GM12878 (cell line): ENCODE data around the gene C2orf68.
"Not testable (repeated sequence)": the region's sequence is repeated elsewhere in the genome, so short reads cannot be mapped to it uniquely, and the experiment has no call there.

Experiments
- ATF7 ChIP-seq: fragments of 450-650 bp; IDR thresholded peaks from 2 replicates; pipeline ENCODE4 v1.6.1; 2016; ENCODE audit warnings: low read depth, mild to moderate bottlenecking
- BCL11A ChIP-seq: IDR thresholded peaks from 2 replicates; pipeline ENCODE4 v1.6.1; 2011; ENCODE audit warnings: low read depth, low read length
- CREB1 ChIP-seq: IDR thresholded peaks from 2 replicates; pipeline ENCODE4 v1.6.1; 2012; ENCODE audit warnings: low read depth, mild to moderate bottlenecking, inconsistent platforms
- EZH2 ChIP-seq: IDR thresholded peaks from 2 replicates; pipeline ENCODE4 v1.6.1; 2012; ENCODE audit warnings: low read depth, mild to moderate bottlenecking, control low read depth, inconsistent platforms, low read length, borderline replicate concordance; ENCODE audit not compliant: control insufficient read depth
- JUNB ChIP-seq: IDR thresholded peaks from 2 replicates; pipeline ENCODE4 v1.6.1; 2016; ENCODE audit warnings: antibody characterized with exemption, mild to moderate bottlenecking
- KDM1A ChIP-seq: fragments of 200-600 bp; sonication (generic); IDR thresholded peaks from 2 replicates; pipeline ENCODE4 v1.6.1; 2016; ENCODE audit warnings: borderline replicate concordance
- POLR2AphosphoS5 ChIP-seq: IDR thresholded peaks from 2 replicates; pipeline ENCODE4 v1.6.1; 2011; ENCODE audit warnings: mild to moderate bottlenecking, low read length, inconsistent platforms
- RAD21 ChIP-seq: IDR thresholded peaks from 2 replicates; pipeline ENCODE4 v1.6.1; 2011; ENCODE audit warnings: mild to moderate bottlenecking, low read depth, low read length, moderate library complexity; ENCODE audit not compliant: insufficient read depth
- REST ChIP-seq: IDR thresholded peaks from 2 replicates; pipeline ENCODE4 v1.6.1; 2012; ENCODE audit warnings: mild to moderate bottlenecking, low read depth, low read length
- TAF1 ChIP-seq: IDR thresholded peaks from 2 replicates; pipeline ENCODE4 v1.6.1; 2011; ENCODE audit warnings: mild to moderate bottlenecking, low read depth, low read length, borderline replicate concordance
- YY1 ChIP-seq: IDR thresholded peaks from 2 replicates; pipeline ENCODE4 v1.6.1; 2011; ENCODE audit warnings: low read depth, mild to moderate bottlenecking, low read length
- ZNF687 ChIP-seq: fragments of 450-650 bp; IDR thresholded peaks from 2 replicates; pipeline ENCODE4 v1.6.1; 2017; ENCODE audit warnings: mild to moderate bottlenecking, moderate library complexity
- TF ChIP-seq, protein P1 (sequence below), 3 experiments: IDR thresholded peaks in 2 of 3; conservative IDR thresholded peaks in 1 of 3; 2 replicates each; pipeline ENCODE4 v1.5.1; 2011; ENCODE audit warnings: low read depth in 3 of 3, low read length in 3 of 3, mild to moderate bottlenecking in 3 of 3, control low read depth in 2 of 3, moderate library complexity in 2 of 3, inconsistent platforms in 1 of 3, mixed read lengths in 1 of 3; ENCODE audit not compliant: control insufficient read depth in 2 of 3, insufficient read depth in 1 of 3; ENCODE audit errors: extremely low read depth in 1 of 3
- TF ChIP-seq, protein P2 (sequence below): IDR thresholded peaks from 2 replicates; pipeline ENCODE4 v1.6.1; 2012; ENCODE audit warnings: low read depth, low read length, improper control_type of control experiment

DNA sequence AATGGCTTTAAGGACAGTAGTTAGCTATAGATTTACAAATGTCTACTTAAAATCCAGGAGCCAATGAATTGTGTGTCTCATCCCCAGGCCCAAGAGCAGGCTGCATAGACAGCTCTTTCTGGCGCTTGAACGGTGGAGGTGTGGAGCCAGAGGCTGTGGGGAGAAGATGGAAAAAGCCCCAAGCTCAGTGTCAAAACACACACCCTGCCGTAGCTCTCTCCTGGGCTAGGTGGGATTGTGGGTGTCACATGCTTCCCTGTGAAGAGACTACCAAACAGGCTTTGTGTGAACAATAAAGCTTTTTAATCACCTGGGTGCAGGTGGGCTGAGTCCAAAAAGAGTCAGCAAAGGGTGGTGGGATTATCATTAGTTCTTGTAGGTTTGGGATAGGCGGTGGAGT, 45.5 kb upstream of the C2orf68 start:
- TF ChIP-seq, protein P1, sequence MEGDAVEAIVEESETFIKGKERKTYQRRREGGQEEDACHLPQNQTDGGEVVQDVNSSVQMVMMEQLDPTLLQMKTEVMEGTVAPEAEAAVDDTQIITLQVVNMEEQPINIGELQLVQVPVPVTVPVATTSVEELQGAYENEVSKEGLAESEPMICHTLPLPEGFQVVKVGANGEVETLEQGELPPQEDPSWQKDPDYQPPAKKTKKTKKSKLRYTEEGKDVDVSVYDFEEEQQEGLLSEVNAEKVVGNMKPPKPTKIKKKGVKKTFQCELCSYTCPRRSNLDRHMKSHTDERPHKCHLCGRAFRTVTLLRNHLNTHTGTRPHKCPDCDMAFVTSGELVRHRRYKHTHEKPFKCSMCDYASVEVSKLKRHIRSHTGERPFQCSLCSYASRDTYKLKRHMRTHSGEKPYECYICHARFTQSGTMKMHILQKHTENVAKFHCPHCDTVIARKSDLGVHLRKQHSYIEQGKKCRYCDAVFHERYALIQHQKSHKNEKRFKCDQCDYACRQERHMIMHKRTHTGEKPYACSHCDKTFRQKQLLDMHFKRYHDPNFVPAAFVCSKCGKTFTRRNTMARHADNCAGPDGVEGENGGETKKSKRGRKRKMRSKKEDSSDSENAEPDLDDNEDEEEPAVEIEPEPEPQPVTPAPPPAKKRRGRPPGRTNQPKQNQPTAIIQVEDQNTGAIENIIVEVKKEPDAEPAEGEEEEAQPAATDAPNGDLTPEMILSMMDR (IDR thresholded peaks at IDR 0.05 in 2 of 3, conservative IDR thresholded peaks at IDR 0.05 in 1 of 3; ENCODE audit: control insufficient read depth in 2 of 3, extremely low read depth in 1 of 3, insufficient read depth in 1 of 3, low read depth in 3 of 3, low read length in 3 of 3) = not testable (repeated sequence)
- TF ChIP-seq YY1, EZH2, TAF1, RAD21, BCL11A, REST, POLR2AphosphoS5, CREB1, KDM1A, ATF7, JUNB, ZNF687: not testable (repeated sequence)
- TF ChIP-seq, protein P2, sequence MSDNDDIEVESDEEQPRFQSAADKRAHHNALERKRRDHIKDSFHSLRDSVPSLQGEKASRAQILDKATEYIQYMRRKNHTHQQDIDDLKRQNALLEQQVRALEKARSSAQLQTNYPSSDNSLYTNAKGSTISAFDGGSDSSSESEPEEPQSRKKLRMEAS = not testable (repeated sequence)
